Esophagus muscularis mucosa (tissue), 4 donors: ENCODE results near the gene RAI1. TPM values are rescaled to one million over a fixed set of nuclear protein-coding genes. Genes with fewer than 3 reads are reported as not detected.
A peak's percentile ranks its signal among the peaks of the same experiment; 100 is the strongest.

ENCODE experiments used
- DNase-seq: peaks from one replicate; pipeline ENCODE4 v3.0.0-alpha.2; 2017; ENCODE audit errors: extremely low spot score
- H3K27ac ChIP-seq, 4 donors: fragments of 200-600 bp; sonication (generic); replicated peaks in 1 of 4; 1 replicate in 3 of 4; 2 replicates in 1 of 4; pipeline ENCODE4 v1.5.1; 2016 to 2019; ENCODE audit warnings: mild to moderate bottlenecking in 1 of 4
- H3K27me3 ChIP-seq, 4 donors: fragments of 200-600 bp; sonication (generic); one replicate each; pipeline versions ENCODE4 v1.5.1 to v1.6.0; 2016 to 2019
- H3K36me3 ChIP-seq, 4 donors: fragments of 200-600 bp; sonication (generic); one replicate each; pipeline ENCODE4 v1.5.1; 2016 to 2019
- H3K4me1 ChIP-seq, 4 donors: fragments of 200-600 bp; sonication (generic); one replicate each; pipeline ENCODE4 v1.5.1; 2016 to 2019
- H3K4me3 ChIP-seq, 4 donors: fragments of 200-600 bp; sonication (generic); 1 replicate in 2 of 4; 2 replicates in 2 of 4; pipeline ENCODE4 v1.5.1; 2016 to 2019; ENCODE audit warnings: mild to moderate bottlenecking in 4 of 4, moderate library complexity in 1 of 4
- H3K9me3 ChIP-seq, 4 donors: fragments of 200-600 bp; sonication (generic); 1 replicate in 3 of 4; 2 replicates in 1 of 4; pipeline ENCODE4 v1.5.1; 2016 to 2019
- EP300 ChIP-seq: sonication (generic); formaldehyde crosslinking; IDR thresholded peaks from one replicate; pipeline ENCODE4 v1.6.1; 2017; ENCODE audit warnings: antibody characterized with exemption
- POLR2A ChIP-seq: fragments of 450-650 bp; IDR thresholded peaks from one replicate; pipeline ENCODE4 v1.6.1; 2017; ENCODE audit warnings: antibody characterized with exemption, moderate library complexity, mild to moderate bottlenecking, low read depth
- POLR2AphosphoS5 ChIP-seq, 2 donors: sonication (generic); formaldehyde crosslinking; IDR thresholded peaks; one replicate each; pipeline ENCODE4 v1.6.1; 2017; ENCODE audit warnings: antibody characterized with exemption in 2 of 2
- WGBS: methylation state at CpG from one replicate; pipeline ENCODE4 v1.1.5; 2018; 5-methylcytosine and 5-hydroxymethylcytosine counted together
- intact Hi-C: fragments of 100-400 bp; cut with DNase I; formaldehyde crosslinking; loops from one replicate; pipeline ENCODE4 v1.15.1; 2023
- total RNA-seq, 4 donors: library from RNA; depleted of rRNA; stranded (reverse); fragments of >200 nt; gene quantifications; one replicate each; pipeline versions ENCODE4 v1.1.0 to v1.2.1, GENCODE V29; 2016
- TF ChIP-seq, protein P1 (sequence below), 3 experiments: fragments of 200-600 bp in 2 of 3; fragments of 450-650 bp in 1 of 3; sonication (generic) in 2 of 3; IDR thresholded peaks; one replicate each; pipeline ENCODE4 v1.5.1; 2017 to 2019; ENCODE audit warnings: antibody characterized with exemption in 3 of 3, mild to moderate bottlenecking in 2 of 3, moderate library complexity in 1 of 3

Gene RAI1
- total RNA-seq, 4 donors from 2014 or later, result 18.7 to 41.3 (median 28.3) TPM

DNA sequence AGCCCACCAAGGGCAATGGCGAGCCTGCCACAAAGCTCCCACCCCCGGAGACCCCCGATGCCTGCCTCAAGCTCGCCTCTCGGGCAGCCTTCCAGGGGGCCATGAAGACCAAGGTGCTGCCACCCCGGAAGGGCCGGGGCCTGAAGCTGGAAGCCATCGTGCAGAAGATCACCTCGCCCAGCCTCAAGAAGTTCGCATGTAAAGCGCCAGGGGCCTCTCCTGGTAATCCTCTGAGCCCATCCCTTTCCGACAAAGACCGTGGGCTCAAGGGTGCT lies 115.5 kb downstream of the RAI1 start:
- intact Hi-C loops, result no loop called here
- DNase-seq, result no peak
- H3K36me3 ChIP-seq, result peaks cover 7 to 72% (median 59%) of the 10 kb centered on the region in 4 donors
- no peaks in the 10 kb centered on the region for H3K9me3 ChIP-seq
- no peak for TF ChIP-seq POLR2AphosphoS5 (IDR thresholded peaks at IDR 0.05)
- TF ChIP-seq, protein P1, sequence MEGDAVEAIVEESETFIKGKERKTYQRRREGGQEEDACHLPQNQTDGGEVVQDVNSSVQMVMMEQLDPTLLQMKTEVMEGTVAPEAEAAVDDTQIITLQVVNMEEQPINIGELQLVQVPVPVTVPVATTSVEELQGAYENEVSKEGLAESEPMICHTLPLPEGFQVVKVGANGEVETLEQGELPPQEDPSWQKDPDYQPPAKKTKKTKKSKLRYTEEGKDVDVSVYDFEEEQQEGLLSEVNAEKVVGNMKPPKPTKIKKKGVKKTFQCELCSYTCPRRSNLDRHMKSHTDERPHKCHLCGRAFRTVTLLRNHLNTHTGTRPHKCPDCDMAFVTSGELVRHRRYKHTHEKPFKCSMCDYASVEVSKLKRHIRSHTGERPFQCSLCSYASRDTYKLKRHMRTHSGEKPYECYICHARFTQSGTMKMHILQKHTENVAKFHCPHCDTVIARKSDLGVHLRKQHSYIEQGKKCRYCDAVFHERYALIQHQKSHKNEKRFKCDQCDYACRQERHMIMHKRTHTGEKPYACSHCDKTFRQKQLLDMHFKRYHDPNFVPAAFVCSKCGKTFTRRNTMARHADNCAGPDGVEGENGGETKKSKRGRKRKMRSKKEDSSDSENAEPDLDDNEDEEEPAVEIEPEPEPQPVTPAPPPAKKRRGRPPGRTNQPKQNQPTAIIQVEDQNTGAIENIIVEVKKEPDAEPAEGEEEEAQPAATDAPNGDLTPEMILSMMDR (IDR thresholded peaks at IDR 0.05), result no peak
- no peak for TF ChIP-seq EP300
- no peak for TF ChIP-seq POLR2A
- peaks cover 26 to 71% (median 52%) of the 10 kb centered on the region in 4 donors for H3K4me1 ChIP-seq
- no peaks in the 10 kb centered on the region for H3K27me3 ChIP-seq
- H3K27ac ChIP-seq, result peak overlapping the region in 1 of 4 donors; percentile 47
- no peak overlapping the region for H3K4me3 ChIP-seq
- WGBS, result 100% methylated on average over 7 of the region's 13 CpGs

DNA sequence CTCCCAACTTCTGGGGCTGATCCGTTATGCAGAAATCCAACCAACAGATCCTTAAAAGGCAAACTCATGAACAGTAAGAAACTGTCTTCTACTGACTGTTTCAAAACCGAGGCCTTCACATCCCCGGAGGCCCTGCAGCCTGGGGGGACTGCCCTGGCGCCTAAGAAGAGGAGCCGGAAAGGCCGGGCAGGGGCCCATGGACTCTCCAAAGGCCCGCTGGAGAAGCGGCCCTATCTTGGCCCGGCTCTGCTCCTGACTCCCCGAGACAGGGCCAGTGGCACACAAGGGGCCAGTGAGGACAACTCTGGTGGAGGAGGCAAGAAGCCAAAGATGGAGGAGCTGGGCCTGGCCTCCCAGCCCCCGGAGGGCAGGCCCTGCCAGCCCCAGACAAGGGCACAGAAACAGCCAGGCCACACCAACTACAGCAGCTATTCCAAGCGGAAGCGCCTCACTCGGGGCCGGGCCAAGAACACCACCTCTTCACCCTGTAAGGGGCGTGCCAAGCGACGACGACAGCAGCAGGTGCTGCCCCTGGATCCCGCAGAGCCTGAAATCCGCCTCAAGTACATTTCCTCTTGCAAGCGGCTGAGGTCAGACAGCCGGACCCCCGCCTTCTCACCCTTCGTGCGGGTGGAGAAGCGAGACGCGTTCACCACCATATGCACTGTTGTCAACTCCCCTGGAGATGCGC lies 116.0 kb downstream of the RAI1 start:
- no peak for DNase-seq
- peaks cover 7 to 76% (median 62%) of the 10 kb centered on the region in 4 donors for H3K36me3 ChIP-seq
- no peak overlapping the region for H3K4me3 ChIP-seq
- TF ChIP-seq POLR2A (no peak), POLR2AphosphoS5 (IDR thresholded peaks at IDR 0.05) (no peak), EP300 (no peak)
- TF ChIP-seq, protein P1 (IDR thresholded peaks at IDR 0.05), result no peak
- 91% methylated on average over 21 of the region's 30 CpGs for WGBS
- peaks cover 20 to 66% (median 47%) of the 10 kb centered on the region in 4 donors for H3K4me1 ChIP-seq
- H3K27me3 ChIP-seq, result no peaks in the 10 kb centered on the region
- no peaks in the 10 kb centered on the region for H3K9me3 ChIP-seq
- intact Hi-C loops, result no loop called here
- peak overlapping the region in 2 of 4 donors; percentile 42 to 47 for H3K27ac ChIP-seq

DNA sequence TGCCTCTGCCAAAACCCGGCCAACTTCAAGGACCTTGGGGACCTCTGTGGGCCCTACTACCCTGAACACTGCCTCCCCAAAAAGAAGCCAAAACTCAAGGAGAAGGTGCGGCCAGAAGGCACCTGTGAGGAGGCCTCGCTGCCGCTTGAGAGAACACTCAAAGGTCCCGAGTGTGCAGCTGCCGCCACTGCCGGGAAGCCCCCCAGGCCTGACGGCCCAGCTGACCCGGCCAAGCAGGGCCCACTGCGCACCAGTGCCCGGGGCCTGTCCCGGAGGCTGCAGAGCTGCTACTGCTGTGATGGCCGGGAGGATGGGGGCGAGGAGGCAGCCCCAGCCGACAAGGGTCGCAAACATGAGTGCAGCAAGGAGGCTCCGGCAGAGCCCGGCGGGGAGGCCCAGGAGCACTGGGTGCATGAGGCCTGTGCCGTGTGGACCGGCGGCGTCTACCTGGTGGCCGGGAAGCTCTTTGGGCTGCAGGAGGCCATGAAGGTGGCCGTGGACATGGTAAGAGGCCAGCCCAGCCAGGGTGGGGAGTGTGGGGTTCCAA lies 116.8 kb downstream of the RAI1 start:
- 94% methylated on average over 14 of the region's 25 CpGs for WGBS
- Histone ChIP-seq H3K9me3 (no peaks in the 10 kb centered on the region), H3K27ac (no peak overlapping the region), H3K36me3 (peaks cover 7 to 76% (median 63%) of the 10 kb centered on the region in 4 donors), H3K4me3 (no peak overlapping the region), H3K4me1 (peaks cover 12 to 58% (median 39%) of the 10 kb centered on the region in 4 donors), H3K27me3 (no peaks in the 10 kb centered on the region)
- no peak for DNase-seq
- intact Hi-C loops, result no loop called here
- TF ChIP-seq EP300 (no peak), POLR2AphosphoS5 (IDR thresholded peaks at IDR 0.05) (no peak), POLR2A (no peak)
- TF ChIP-seq, protein P1 (IDR thresholded peaks at IDR 0.05), result no peak

DNA sequence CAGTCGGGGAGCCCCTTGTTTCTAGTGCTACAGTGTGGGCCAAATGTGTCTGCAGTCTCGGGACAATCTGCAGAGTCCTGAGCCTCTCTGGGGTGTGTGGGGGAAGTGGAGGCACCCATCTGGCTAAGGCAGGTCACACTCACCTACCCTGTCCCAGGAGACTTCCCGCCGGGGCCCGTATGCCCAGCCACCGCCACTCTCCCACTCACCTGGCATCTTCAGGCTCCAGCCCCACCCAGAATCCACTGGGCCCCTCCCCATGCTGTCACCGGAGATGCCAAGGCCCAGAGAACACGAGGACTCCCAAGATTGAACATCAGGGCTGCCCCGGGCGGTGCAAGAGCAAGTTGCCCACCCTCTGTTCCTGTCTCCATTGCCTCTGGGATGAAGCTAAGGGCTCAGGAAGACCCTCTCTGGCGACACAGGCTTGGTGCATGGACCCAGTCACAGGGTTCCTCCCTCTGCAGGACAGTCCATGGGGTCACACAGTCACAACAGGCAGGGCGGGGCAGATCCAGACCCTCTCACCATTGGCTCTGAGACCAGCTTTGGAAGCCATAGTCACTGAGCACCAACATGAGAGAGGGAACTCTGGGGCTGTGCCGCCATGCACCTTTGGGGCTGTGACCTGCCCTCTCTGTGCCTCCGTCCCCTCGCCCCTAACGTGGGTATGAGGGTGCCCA lies 117.5 kb downstream of the RAI1 start:
- no peaks in the 10 kb centered on the region for H3K27me3 ChIP-seq
- DNase-seq, result no peak
- H3K9me3 ChIP-seq, result no peaks in the 10 kb centered on the region
- TF ChIP-seq POLR2AphosphoS5 (IDR thresholded peaks at IDR 0.05) (no peak), EP300 (no peak), POLR2A (no peak)
- TF ChIP-seq, protein P1 (IDR thresholded peaks at IDR 0.05), result no peak
- peaks cover 6 to 52% (median 32%) of the 10 kb centered on the region in 4 donors for H3K4me1 ChIP-seq
- H3K36me3 ChIP-seq, result peaks cover 7 to 77% (median 65%) of the 10 kb centered on the region in 4 donors
- WGBS, result 96% methylated on average over 4 of the region's 16 CpGs
- intact Hi-C loops, result no loop called here
- H3K4me3 ChIP-seq, result no peak overlapping the region
- no peak overlapping the region for H3K27ac ChIP-seq
